Stomach (tissue), 9 donors: ENCODE measurements around the gene CTAGE1. TPM values are rescaled to one million over a fixed set of nuclear protein-coding genes. Genes with fewer than 3 reads are reported as not detected.

ENCODE experiments used
- DNase-seq, 2 donors: peaks; one replicate each; pipeline versions ENCODE4 v3.0.0 to v3.0.0-alpha.2; 2013 to 2019
- H3K27ac ChIP-seq, 5 donors: fragments of 200-600 bp in 4 of 5; sonication (generic) in 4 of 5; one replicate each; pipeline ENCODE4 v1.5.1; 2013 to 2019; ENCODE audit warnings: mild to moderate bottlenecking in 1 of 5, moderate library complexity in 1 of 5
- H3K27me3 ChIP-seq, 3 donors: fragments of 200-600 bp; sonication (generic); one replicate each; pipeline ENCODE4 v1.5.1; 2017 to 2019; ENCODE audit warnings: mixed run types in 1 of 3
- H3K36me3 ChIP-seq, 4 donors: fragments of 200-600 bp; sonication (generic); 1 replicate in 3 of 4; 2 replicates in 1 of 4; pipeline ENCODE4 v1.5.1; 2016 to 2019
- H3K4me1 ChIP-seq, 4 donors: fragments of 200-600 bp; sonication (generic); one replicate each; pipeline ENCODE4 v1.5.1; 2016 to 2019
- H3K4me3 ChIP-seq, 4 donors: fragments of 200-600 bp; sonication (generic) in 3 of 4; one replicate each; pipeline ENCODE4 v1.5.1; 2016 to 2019; ENCODE audit warnings: mild to moderate bottlenecking in 1 of 4
- H3K9me3 ChIP-seq, 4 donors: fragments of 200-600 bp; sonication (generic); one replicate each; pipeline ENCODE4 v1.5.1; 2016 to 2019
- CTCF ChIP-seq, 7 experiments: fragments of 450-650 bp in 4 of 7; fragments of 200-600 bp in 3 of 7; sonication (generic) in 3 of 7; IDR thresholded peaks; one replicate each; pipeline ENCODE4 v1.5.1; 2016 to 2019; ENCODE audit warnings: antibody characterized with exemption in 7 of 7, control low read depth in 2 of 7, mild to moderate bottlenecking in 1 of 7
- EP300 ChIP-seq: sonication (generic); formaldehyde crosslinking; IDR thresholded peaks from one replicate; pipeline ENCODE4 v1.6.1; 2017; ENCODE audit warnings: antibody characterized with exemption
- POLR2A ChIP-seq, 4 donors: fragments of 450-650 bp; IDR thresholded peaks; one replicate each; pipeline ENCODE4 v1.6.1; 2016; ENCODE audit warnings: antibody characterized with exemption in 4 of 4, control low read depth in 2 of 4, mild to moderate bottlenecking in 1 of 4, moderate library complexity in 1 of 4
- POLR2AphosphoS5 ChIP-seq, 3 donors: sonication (generic); formaldehyde crosslinking; IDR thresholded peaks; one replicate each; pipeline ENCODE4 v1.6.1; 2016; ENCODE audit warnings: antibody characterized with exemption in 3 of 3
- WGBS, 5 donors: extraction: QIAGEN DNeasy Blood & Tissue Kit in 3 of 5; methylation state at CpG; one replicate each; pipeline versions ENCODE4 v1.1.5 to v1.1.7; 2013 to 2018; 5-methylcytosine and 5-hydroxymethylcytosine counted together
- intact Hi-C: fragments of 100-400 bp; cut with DNase I; formaldehyde crosslinking; loops from one replicate; pipeline ENCODE4 v1.15.1; 2023; ENCODE audit warnings: low total_unique reads
- polyA plus RNA-seq, 3 donors: library from polyadenylated mRNA; stranded (reverse); fragments of 200-250 nt; gene quantifications; one replicate each; pipeline ENCODE4 v1.2.3, GENCODE V29; 2013
- total RNA-seq, 5 donors: library from RNA; depleted of rRNA; stranded (reverse); fragments of >200 nt; gene quantifications; one replicate each; pipeline versions ENCODE4 v1.1.0 to v1.2.3, GENCODE V29; 2014 to 2016
- donor health status: healthy with polysubstance abuse.
- donor health status: Bipolar disorder and iron deficiency.
- donor health status: healthy.

The CTAGE1 gene
- total and polyA plus RNA-seq, 8 donors: not detected

GRCh38 chr18:22457524-22457923 lies 39.8 kb upstream of the CTAGE1 start:
- peaks cover 0 to 2% (median under 1%) of the 10 kb centered on the region in 4 donors for H3K4me1 ChIP-seq
- no peaks in the 10 kb centered on the region for H3K36me3 ChIP-seq
- no peak overlapping the region for H3K27ac ChIP-seq
- H3K27me3 ChIP-seq: no peaks in the 10 kb centered on the region
- intact Hi-C loops: no loop called here
- DNase-seq: no peak
- 91 to 95% (median 93%) methylated on average over 8 of the region's 8 CpGs for WGBS, 5 donors
- TF ChIP-seq CTCF (IDR thresholded peaks at IDR 0.05) (no peak), POLR2A (IDR thresholded peaks at IDR 0.05) (no peak), POLR2AphosphoS5 (IDR thresholded peaks at IDR 0.05) (no peak), EP300 (no peak)
- no peak overlapping the region for H3K4me3 ChIP-seq
- H3K9me3 ChIP-seq: no peaks in the 10 kb centered on the region

- H3K36me3 ChIP-seq: no peaks in the 10 kb centered on the region
- no peaks in the 10 kb centered on the region for H3K27me3 ChIP-seq
- H3K9me3 ChIP-seq: no peaks in the 10 kb centered on the region
- no peak for TF ChIP-seq EP300
- TF ChIP-seq POLR2AphosphoS5 (IDR thresholded peaks at IDR 0.05): no peak
- no peak for TF ChIP-seq CTCF (IDR thresholded peaks at IDR 0.05)
- TF ChIP-seq POLR2A (IDR thresholded peaks at IDR 0.05): no peak
- no peak overlapping the region for H3K27ac ChIP-seq
- 89 to 92% (median 91%) methylated on average over 6 of the region's 6 CpGs for WGBS, 5 donors
- H3K4me1 ChIP-seq: peaks cover 0 to 10% (median 4%) of the 10 kb centered on the region in 4 donors
- intact Hi-C loops: no loop called here
- H3K4me3 ChIP-seq: no peak overlapping the region
- DNase-seq: no peak
Measured at GRCh38 chr18:22456547-22456946, 38.8 kb upstream of the CTAGE1 start.

GRCh38 chr18:22456116-22456480 lies 38.4 kb upstream of the CTAGE1 start:
- peaks cover 0 to 10% (median 4%) of the 10 kb centered on the region in 4 donors for H3K4me1 ChIP-seq
- WGBS, 5 donors: 38 to 74% (median 64%) methylated on average over 6 of the region's 6 CpGs
- DNase-seq: no peak
- H3K9me3 ChIP-seq: no peaks in the 10 kb centered on the region
- no peak overlapping the region for H3K27ac ChIP-seq
- intact Hi-C loops: no loop called here
- no peaks in the 10 kb centered on the region for H3K27me3 ChIP-seq
- no peaks in the 10 kb centered on the region for H3K36me3 ChIP-seq
- TF ChIP-seq CTCF (IDR thresholded peaks at IDR 0.05) (no peak), POLR2AphosphoS5 (IDR thresholded peaks at IDR 0.05) (no peak), EP300 (no peak), POLR2A (IDR thresholded peaks at IDR 0.05) (no peak)
- no peak overlapping the region for H3K4me3 ChIP-seq

GRCh38 chr18:22455425-22456115 lies 37.9 kb upstream of the CTAGE1 start:
- no peaks in the 10 kb centered on the region for H3K27me3 ChIP-seq
- intact Hi-C loops: no loop called here
- H3K4me3 ChIP-seq: no peak overlapping the region
- WGBS, 5 donors: 81 to 87% (median 86%) methylated on average over 3 of the region's 3 CpGs
- DNase-seq: no peak
- TF ChIP-seq POLR2AphosphoS5 (IDR thresholded peaks at IDR 0.05) (no peak), POLR2A (IDR thresholded peaks at IDR 0.05) (no peak), CTCF (IDR thresholded peaks at IDR 0.05) (no peak), EP300 (no peak)
- H3K36me3 ChIP-seq: no peaks in the 10 kb centered on the region
- H3K9me3 ChIP-seq: peaks cover 0 to 5% (median 2%) of the 10 kb centered on the region in 4 donors
- H3K4me1 ChIP-seq: peaks cover 0 to 10% (median 4%) of the 10 kb centered on the region in 4 donors
- no peak overlapping the region for H3K27ac ChIP-seq
